GM19467 (cell line): ENCODE measurements around the gene PODXL2.

Experiments used
- ATAC-seq: cut with Tn5 transposase; IDR thresholded peaks from one replicate; pipeline ENCODE4 v1.9.1; 2021; ENCODE audit warnings: mild to moderate bottlenecking, moderate library complexity; ENCODE audit not compliant: unreplicated experiment

The PODXL2 gene

DNA sequence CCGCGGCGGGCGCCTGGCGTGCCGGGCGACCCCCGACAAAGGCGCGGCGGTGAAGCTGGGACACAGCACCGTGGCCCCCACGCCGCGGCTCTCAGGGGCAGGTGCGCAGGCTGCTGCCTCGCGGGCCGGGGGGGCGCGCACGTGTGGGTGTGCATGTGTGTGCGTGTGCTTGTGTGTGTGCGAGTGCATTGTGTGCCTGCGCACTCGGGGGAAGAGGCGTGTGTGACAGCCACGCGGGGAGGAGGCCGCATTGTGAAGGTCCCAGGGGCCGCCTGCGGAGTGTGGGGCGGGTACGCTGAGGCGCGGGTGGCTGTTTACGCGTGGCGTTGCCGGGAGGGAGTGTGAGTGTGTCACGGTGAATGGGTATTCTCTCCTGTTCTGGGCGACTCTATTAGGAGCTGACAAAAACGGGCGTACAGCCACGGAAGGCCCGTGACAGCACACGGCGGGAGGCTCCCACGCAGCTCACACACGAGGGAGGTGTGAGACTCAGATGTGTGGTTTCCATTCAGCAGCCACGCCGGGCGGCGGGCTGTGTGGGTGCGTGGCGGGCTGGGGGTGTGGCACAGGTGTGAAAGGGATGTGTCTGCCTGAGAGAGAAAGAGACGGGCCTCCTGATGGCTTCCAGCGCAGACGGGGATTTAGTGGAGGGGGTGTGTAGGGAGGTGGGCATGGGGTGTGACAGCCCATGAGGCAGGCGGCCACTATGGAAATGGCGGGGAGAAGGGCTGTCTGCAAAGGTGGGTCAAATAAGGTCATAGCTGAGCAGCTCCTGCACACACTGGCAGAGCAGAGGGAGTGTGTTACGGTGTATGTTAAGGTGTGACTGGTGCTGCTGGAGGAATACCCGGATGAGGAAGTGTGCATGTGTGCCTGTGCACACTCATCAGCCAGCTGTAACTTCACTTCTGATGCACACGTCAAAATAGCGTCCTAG lies 750 bp downstream of the PODXL2 start:
- ATAC-seq = no peak

DNA sequence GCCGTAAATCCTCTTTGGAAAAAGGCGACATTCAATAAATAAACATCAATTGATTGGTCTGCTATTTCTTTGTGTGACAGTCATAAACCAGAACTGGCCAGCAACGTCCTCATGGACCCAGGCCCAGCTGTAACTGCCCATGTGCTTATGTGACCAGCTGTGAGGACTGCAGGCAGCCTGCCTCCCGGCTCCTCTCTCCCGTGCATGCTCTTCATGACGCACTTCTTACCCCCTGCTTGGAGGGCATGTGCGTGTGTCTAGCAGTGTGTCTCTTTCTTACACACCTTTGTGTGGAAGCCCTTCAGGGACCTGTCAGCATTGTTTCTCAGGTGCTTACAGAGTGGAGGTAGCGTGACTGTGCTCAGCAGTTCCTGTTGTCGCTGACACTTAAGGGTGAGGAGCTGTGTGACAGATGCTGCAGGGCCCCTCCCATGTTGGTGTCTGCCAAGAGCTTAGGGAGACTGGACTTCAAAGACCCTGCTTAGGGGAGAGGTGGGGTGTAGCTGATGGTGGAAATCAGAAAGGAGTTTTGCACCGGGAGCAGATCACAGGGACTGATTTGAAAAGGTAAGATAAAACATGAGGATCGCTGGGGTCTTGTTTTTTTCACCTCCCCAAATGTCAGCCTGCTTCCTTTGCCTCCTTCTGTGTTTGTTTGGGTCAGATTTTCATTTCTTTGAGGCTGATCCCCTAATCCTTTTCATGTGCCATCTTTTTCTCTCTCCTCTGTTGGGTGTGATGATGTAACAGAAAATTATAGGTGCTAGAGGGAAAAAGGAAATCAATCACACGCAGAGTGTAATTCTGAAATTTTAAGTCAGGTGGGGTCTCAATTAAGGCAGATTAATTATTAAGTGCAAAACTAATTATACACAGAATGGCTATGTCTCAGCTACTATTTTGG lies 2.1 kb downstream of the PODXL2 start:
- no peak for ATAC-seq

DNA sequence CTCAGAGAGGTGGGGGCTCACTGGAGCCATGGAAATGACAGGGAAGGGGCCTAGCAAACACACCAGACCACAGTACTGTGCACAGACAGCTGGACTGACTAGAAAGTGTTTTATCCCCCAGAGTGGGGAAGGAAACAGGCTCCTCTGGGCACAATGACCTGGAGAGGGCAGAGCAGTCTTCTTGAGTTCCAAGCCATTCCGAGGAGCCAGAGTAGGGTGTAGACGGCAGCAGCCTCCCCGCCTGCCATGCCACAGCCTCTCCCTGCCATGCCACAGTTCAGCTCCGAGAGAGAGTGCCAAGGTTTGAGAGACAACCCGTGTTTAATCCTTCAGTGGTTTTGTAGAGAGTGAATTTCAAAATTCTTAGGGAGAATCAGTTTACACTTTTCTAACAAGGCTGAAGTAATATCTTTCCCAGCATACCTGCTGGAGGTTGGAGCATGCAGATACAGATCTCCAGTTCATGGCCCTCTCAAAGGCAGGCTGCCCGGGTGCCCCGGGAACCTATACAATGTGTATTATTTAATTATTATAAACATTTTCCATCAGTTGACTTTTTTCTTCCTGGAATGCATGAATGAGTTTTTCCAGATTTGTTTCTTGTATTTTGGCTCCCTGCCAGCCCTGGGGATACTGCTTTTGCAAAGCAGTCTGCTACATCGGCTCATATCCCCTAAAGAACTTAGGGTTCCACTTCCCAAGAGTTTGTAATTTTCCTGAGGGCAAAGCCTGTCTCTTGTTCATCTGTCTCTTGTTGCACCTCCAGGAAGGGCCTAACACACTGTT lies 3.2 kb downstream of the PODXL2 start:
- ATAC-seq = no peak

DNA sequence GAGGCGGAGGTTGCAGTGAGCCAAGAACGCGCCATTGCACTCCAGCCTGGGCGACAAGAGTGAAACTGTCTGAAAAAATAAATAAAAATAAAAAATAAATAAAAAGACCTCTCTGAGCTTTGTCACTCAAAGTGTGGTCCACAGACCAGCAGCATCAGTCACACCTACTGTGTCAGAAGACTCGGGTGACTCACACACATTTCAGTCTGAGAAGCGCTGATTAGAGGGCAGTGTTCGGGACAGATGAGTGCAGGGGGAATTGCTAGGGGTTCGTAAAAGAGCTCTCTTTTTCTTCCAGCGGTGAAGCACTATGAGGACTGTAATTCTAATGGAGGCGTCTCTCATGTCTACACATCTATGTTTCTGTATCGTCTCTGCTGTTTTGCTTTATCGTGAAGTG lies 5.7 kb downstream of the PODXL2 start:
- ATAC-seq = no peak

DNA sequence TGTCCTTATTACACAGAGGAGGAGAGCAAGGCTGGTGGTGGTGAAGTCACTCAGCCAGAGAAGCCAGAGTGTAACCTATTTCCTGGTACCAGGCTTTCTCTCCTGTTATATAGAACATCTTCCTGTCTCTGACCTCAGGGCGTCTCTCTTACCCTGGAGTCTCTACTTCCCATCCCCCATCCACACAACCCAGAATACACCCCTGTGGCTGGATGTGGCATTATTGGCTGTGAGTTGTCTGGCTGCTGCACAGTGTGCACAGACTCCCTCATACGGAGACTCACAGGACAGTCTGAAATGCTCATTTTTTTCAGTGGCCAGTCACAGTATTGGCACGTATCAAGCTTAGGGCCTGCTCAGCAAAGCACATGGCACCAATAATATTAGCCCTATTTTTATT lies 8.6 kb downstream of the PODXL2 start:
- no peak for ATAC-seq

DNA sequence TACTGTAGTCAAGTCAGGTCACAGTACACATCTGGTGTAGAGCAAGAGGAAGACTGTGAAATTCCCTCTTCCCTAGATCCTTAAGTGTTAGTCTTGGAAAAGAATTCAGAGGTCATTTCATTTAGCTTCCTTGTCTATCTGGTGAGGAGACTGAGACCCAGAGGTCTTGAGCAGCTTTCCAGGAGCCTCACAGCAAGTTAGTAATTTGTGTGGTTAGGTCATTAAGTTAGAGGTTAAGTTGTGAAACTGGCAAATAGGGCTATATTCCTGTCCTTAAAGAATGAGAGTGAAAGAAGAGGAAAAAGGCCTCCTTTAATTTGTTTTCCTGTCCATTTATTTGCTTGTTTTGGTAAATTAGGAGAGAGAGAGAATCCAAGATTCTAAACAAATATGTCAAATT lies 9.0 kb downstream of the PODXL2 start:
- no peak for ATAC-seq

DNA sequence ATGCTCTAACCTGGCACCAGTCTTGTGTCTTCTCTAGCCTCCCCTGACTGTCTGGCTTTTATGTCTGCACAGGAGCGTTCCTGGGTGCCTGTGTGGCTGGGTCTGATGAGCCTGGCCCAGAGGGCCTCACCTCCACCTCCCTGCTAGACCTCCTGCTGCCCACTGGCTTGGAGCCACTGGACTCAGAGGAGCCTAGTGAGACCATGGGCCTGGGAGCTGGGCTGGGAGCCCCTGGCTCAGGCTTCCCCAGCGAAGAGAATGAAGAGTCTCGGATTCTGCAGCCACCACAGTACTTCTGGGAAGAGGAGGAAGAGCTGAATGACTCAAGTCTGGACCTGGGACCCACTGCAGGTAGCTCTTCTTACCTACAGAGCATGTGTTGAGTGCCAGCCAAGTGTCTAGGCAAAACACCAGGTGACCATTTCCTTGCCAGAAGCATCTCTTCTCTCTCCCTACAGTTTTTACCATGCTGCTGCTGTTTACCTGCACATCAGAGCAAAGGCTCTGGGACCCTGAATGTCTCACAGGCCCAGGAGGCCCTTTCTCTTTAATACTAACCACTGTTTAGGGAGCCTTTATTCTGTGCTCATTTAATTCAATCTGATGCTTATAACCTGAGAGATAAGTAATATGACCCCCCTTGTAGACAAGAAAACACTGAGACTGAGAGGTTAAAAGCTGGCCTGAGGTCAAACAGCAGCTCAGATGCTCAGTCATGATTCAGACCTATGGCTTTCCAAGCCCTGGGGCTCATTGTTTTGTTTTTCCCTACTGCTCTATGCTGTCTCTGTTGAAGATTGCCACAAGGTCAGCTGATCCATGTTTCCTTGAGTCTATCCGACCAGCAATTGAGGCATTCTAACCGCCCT lies 10.4 kb downstream of the PODXL2 start:
- ATAC-seq = no peak

DNA sequence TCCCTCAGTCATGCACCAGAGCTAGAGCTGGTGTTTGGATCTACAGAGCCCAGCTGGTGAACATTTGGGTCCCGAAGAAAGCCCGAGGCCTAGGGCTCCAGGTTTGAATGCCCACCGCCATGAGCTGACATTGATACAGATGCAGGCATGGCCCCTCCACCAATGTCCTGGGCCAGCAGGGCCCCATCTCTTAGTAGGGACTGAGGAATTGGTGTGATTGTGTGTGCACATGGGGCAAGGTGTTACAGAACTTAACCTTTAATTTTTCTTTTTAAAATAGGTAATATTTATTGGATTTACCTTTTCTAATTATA lies 11.0 kb downstream of the PODXL2 start:
- ATAC-seq = no peak

DNA sequence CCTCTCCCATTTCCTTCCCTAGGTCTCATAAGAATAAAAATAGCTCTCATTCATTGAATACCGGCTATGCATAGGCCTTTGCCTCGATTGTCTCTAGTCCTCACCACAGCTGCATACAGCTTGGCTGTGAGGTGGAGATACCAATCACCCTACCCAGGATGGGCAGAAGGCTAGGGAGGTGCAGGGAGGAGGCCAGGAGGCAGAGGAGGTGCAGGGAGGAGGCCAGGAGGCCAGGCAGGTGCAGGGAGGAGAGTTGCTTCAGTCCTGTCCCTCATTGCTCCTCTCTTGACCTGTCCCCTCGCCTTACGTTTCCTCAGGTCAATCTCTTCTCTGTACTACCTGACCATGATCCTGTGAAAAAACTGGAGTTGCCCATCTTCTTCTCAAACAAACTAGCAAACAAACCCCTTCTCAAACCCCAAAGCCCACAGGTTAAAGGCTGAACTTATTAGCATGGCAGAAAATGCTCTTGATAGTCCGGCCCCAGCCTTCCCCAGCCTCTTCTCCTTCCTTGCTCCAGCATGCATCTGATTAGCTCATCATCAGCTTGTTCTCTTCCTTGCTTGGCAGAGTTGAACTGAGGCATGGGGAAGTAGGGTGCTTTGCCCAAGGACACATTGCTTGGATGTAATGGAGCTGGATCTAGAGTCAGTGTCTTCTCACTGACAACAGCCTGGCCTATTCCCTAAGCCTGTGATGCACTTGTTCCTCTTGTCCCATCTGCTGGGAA lies 15.8 kb downstream of the PODXL2 start:
- no peak for ATAC-seq

DNA sequence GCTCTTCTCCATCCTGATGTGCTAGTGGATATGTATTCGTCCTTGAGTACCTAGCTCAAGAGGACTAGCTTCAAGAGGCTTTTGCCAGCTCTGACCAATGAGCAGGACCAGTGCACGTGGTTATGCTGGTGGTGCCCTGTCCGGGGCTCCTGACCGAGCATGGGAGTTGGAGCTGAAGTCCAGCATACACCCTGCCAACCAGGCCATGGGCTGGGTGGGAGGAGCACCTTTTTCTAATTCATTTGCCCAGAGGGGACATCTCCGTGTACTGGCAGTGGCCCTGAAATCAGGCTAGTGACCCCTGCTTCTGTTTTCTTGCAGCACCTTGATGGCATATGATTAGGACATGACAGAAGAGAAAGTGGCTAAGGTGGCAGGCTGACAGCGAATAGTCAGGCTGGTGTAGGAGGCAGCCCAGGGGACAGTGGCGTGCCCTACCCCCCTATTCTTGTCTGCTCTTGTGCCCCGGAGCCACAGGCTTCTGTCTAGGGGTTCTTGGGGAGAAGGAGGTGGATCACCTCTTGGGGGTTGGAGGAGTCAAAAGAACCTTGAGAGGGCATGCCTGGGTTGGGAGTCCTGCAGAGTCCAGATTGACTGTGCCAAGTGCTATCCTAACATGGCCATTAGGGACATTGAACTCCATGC lies 16.5 kb downstream of the PODXL2 start:
- ATAC-seq = no peak

DNA sequence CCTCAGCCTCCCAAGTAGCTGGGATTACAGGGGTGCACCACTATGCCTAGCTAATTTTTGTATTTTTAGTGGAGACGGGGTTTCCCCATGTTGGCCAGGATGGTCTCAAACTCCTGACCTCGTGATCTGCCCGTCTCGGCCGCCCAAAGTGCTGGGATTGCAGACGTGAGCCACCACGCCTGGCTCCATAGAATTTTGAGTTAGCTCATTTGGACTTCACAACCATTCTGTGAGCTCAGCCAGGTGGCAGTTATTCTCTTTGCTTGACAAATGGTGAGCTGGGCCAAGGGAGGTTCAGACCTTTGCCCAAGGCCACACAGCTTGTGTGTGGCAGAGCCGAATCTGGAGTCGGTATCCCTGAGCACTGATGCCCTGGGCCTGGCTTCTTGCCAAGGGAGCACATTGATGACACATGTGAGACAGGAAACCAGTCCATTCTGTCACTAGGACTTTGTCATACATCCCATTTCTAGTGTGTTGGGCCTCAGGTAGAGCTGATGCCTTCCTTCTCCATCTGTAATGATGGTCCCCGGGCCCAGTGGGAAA lies 17.6 kb downstream of the PODXL2 start:
- ATAC-seq = no peak

DNA sequence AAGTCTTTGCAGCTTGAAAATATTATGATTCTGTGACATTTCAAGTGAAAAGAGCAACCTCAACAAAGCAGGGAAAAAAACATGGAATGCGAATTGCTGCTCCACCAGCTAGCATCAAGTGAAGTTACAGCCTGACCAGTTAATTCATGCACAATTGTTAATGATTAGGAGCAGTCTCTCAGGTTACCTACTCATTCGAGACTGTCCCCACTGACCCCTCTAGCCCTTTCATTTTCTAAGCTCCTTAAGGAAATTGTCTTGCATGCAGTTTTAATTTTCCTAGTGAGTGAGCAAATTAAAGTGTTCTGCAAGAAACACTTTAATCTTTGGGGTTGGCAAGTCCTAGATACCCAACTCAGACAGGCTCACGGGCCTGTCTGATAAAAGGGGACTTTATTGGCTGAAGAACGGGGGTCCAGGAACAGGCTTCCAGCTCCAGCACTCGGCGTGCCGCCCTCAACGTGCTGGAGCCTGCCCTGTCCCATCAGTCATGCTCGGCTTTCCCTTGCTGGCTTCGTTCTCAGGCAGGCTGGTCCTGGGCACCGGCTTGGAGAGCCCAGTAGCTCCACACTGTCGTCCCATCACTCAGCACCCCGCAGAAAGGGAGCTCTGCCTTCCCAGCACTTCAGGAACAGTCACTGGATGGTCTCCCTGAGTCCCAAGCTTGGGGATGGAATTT lies 18.3 kb downstream of the PODXL2 start:
- no peak for ATAC-seq

DNA sequence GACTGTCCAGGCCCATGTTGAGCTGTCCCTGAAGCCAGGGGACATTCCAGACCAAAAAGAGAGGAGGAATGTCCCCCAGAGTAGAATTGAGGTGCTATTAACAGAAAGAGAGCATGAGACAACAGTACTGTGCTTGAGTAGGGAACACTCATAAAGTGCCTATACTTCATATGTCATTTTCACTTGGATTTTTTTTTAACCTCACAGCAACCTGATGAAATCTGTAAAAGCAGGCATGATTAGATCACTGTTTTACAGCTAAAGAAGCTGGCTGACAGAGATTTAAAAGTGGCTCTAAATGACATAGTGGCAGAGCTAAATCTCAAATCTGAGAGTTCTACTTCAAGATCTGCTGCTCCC lies 18.8 kb downstream of the PODXL2 start:
- ATAC-seq = no peak

DNA sequence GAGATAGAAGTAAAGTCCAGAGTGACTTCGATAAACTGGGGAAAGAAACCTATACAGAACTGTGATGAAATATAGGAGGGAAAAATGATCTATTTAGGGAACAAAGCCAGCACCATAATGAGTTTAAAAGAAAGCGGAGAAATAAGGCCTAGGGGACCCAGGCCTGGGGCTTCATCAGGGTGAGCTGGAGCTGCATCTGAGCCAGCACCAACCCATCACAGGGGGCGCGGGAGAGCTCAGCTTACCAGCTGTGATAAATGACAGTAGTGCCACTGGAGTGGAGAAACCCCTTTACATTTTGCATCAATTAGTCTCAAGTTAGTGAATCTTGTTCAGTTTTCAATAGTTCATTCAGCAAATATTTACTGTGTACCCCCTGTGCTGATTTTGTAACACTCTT lies 21.3 kb downstream of the PODXL2 start:
- ATAC-seq = no peak

DNA sequence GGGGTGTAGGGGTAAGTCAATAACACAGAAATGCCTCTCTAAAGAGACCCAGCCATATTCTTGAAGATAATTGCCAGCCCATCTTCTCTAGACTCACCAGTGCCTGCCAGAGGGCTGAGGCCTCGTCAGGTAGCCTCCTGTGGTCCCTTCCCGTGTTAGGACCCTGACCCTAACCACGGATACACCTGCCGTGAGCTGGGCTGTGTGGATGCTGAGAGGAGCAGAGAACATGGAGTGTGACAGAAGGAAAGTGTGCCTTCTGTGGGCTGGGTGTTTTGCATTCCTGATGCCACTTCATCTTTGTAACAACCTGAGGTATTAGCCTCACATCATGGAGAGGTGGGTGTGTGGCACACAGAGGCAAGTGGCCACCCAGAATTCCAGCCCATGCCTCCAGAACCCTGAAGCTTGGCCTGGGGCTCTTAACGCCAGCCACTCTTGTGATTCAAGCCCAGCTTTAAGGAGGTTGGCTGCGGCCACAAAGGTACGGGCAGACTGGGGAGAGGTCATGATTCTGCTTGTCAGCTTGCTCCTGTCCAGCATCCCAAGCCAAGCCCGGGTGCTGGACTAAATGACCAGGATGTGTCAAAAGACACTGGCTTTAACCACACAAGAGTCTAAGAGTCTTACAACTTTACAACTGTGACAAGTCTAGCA lies 22.7 kb downstream of the PODXL2 start:
- no peak for ATAC-seq

DNA sequence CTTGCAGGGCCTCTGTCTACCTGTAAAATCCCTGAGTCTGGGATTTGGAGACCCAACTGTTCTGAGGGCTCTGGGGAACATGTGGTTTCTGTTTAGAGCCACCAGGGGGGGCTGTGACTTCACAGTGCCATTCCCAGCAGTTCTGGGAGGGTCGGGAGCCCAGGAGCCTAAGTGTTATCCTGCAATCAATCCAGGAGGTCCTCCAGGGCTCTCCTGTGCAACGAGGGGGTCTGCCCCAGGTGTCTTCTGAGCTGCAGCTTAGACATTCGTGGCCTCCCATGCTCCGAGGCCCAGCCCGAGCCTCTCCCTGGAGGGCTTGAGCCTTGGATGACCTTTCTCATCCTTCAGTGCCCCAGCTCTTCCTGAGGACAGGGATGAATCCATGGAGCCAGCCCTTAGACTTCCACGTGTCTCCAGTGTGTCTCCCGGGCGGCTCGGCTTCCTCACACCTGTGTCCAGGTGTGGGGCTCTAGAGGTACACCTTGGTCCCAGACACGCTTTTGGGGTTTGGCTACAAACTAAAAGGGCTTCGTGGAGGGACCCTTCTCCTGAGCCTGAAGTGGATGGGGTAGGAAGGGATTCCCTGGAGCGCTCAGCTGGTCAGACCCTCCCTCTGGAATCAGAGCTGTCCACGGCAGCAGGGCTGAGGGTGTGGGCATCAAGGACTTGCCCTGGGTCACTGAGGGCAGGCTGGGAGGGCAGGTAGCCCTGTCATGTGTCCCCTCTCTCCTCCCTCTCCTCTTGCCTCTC lies 23.4 kb downstream of the PODXL2 start:
- no peak for ATAC-seq

DNA sequence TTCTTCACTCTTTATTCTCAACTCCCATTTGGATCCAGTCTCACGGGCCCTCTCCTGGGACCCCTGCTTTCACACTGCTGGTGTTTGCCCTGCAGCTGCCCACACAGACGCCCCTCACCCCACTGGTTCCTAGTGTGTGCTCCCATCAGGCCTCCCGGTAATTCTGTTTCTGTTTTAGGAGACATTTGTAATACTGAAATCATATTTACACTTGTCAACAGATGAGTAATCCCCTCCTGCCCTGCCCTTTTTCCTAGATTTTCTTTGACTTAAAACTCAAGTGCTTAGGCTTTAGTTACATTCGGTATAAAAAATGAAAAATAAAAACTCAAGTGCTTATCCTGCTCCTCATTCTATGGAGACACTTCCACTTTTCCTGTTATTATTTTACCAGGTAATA lies 25.4 kb downstream of the PODXL2 start:
- ATAC-seq = no peak
